Thyroid gland (tissue), 4 donors: ENCODE data around the gene BMERB1.
"Not testable (repeated sequence)": the region's sequence is repeated elsewhere in the genome, so short reads cannot be mapped to it uniquely, and the experiment has no call there.

Experiments
- POLR2A ChIP-seq, 2 donors: fragments of 450-650 bp; IDR thresholded peaks; one replicate each; pipeline ENCODE4 v1.6.1; 2017; ENCODE audit warnings: antibody characterized with exemption in 2 of 2, mild to moderate bottlenecking in 2 of 2, moderate library complexity in 1 of 2
- TF ChIP-seq, protein P1 (sequence below), 6 experiments: fragments of 200-600 bp in 3 of 6; fragments of 450-650 bp in 3 of 6; sonication (generic) in 3 of 6; IDR thresholded peaks; one replicate each; pipeline ENCODE4 v1.5.1; 2016 to 2019; ENCODE audit warnings: antibody characterized with exemption in 6 of 6, mild to moderate bottlenecking in 2 of 6, inconsistent platforms in 1 of 6, moderate library complexity in 1 of 6

DNA sequence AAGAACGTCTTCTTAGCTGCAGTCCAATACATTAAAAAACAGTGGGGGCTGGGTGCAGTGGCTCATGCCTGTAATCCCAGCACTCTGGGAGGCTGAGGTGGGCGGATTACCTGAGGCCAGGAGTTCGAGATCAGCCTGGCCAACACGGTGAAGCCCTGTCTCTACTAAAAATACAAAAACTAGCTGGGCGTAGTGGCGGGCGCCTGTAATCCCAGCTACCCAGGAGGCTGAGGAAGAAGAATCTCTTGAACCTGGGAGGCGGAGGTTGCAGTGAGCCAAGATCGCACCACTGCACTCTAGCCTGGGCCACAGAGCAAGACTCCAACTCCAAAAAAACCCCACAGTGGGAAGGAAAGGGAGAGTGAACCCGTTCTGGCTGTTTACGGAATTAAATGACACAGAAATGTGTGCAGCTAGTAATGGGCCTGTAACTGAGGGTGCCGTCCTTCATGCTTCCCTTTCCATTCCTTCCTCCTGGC lies 172.9 kb downstream of the BMERB1 start:
- TF ChIP-seq, protein P1, sequence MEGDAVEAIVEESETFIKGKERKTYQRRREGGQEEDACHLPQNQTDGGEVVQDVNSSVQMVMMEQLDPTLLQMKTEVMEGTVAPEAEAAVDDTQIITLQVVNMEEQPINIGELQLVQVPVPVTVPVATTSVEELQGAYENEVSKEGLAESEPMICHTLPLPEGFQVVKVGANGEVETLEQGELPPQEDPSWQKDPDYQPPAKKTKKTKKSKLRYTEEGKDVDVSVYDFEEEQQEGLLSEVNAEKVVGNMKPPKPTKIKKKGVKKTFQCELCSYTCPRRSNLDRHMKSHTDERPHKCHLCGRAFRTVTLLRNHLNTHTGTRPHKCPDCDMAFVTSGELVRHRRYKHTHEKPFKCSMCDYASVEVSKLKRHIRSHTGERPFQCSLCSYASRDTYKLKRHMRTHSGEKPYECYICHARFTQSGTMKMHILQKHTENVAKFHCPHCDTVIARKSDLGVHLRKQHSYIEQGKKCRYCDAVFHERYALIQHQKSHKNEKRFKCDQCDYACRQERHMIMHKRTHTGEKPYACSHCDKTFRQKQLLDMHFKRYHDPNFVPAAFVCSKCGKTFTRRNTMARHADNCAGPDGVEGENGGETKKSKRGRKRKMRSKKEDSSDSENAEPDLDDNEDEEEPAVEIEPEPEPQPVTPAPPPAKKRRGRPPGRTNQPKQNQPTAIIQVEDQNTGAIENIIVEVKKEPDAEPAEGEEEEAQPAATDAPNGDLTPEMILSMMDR (IDR thresholded peaks at IDR 0.05) = not testable (repeated sequence)
- not testable (repeated sequence) for TF ChIP-seq POLR2A (IDR thresholded peaks at IDR 0.05)
